Hepatocyte (in vitro differentiated cells): Measurements from ENCODE around the gene DYSF.

Experiments
- CTCF ChIP-seq: fragments of 200-600 bp; sonication (generic); IDR thresholded peaks from 2 replicates; pipeline ENCODE4 v1.5.1; 2016; ENCODE audit warnings: antibody characterized with exemption, mild to moderate bottlenecking; ENCODE audit not compliant: poor library complexity
- EZH2 ChIP-seq: fragments of 200-600 bp; sonication (generic); IDR thresholded peaks from 2 replicates; pipeline ENCODE4 v1.6.1; 2016; ENCODE audit warnings: antibody characterized with exemption, mild to moderate bottlenecking, borderline replicate concordance

GRCh38 chr2:71526975-71527374, 73.6 kb downstream of the DYSF start:
- no peak for TF ChIP-seq CTCF
- no peak for TF ChIP-seq EZH2
